Keratinocyte (primary cell): ENCODE measurements around the gene P2RX2. TPM values are rescaled to one million over a fixed set of nuclear protein-coding genes. Genes with fewer than 3 reads are reported as not detected.

Experiments
- DNase-seq: peaks from one replicate; pipeline ENCODE4 v3.0.0-alpha.2; 2011; ENCODE audit warnings: low read depth, missing footprints, low spot score
- FAIRE-seq: peaks from 2 replicates; lab custom pipeline; 2011; peaks lifted over from hg19 to GRCh38; lab: Jason Lieb, UNC
- H2AFZ ChIP-seq: 2 replicates; pipeline ENCODE4 v1.6.0; 2012; ENCODE audit warnings: low read length, control low read depth, inconsistent platforms; ENCODE audit not compliant: control insufficient read depth
- H3K27ac ChIP-seq: 2 replicates; pipeline ENCODE4 v1.5.1; 2011; ENCODE audit warnings: low read length; ENCODE audit not compliant: control insufficient read depth, insufficient read depth
- H3K27me3 ChIP-seq: 3 replicates; pipeline ENCODE4 v1.6.0; 2011; ENCODE audit warnings: low read length; ENCODE audit not compliant: control insufficient read depth, insufficient read depth; ENCODE audit errors: extremely low read depth
- H3K36me3 ChIP-seq, 2 experiments: 2 replicates in 1 of 2; 3 replicates in 1 of 2; pipeline ENCODE4 v1.5.1; 2011; ENCODE audit warnings: low read length in 2 of 2, mild to moderate bottlenecking in 1 of 2; ENCODE audit not compliant: control insufficient read depth in 2 of 2, insufficient read depth in 2 of 2; ENCODE audit errors: extremely low read depth in 1 of 2
- H3K4me1 ChIP-seq: 3 replicates; pipeline ENCODE4 v1.5.1; 2011; ENCODE audit warnings: low read length; ENCODE audit not compliant: control insufficient read depth, insufficient read depth; ENCODE audit errors: extremely low read depth
- H3K4me2 ChIP-seq: 3 replicates; pipeline ENCODE4 v1.6.0; 2011; ENCODE audit warnings: low read depth, low read length; ENCODE audit not compliant: control insufficient read depth, insufficient read depth; ENCODE audit errors: extremely low read depth
- H3K4me3 ChIP-seq, 3 experiments: fragments of 200-600 bp in 1 of 3; sonication (generic) in 1 of 3; 2 replicates in 2 of 3; 3 replicates in 1 of 3; pipeline ENCODE4 v1.5.1; 2011 to 2016; ENCODE audit warnings: low read length in 3 of 3, mild to moderate bottlenecking in 3 of 3, control low read depth in 2 of 3, inconsistent platforms in 1 of 3, low read depth in 1 of 3, mixed read lengths in 1 of 3, mixed run types in 1 of 3, moderate library complexity in 1 of 3; ENCODE audit not compliant: control insufficient read depth in 2 of 3, insufficient read depth in 2 of 3; ENCODE audit errors: extremely low read depth in 1 of 3
- H3K79me2 ChIP-seq: 2 replicates; pipeline ENCODE4 v1.6.0; 2012; ENCODE audit warnings: low read length; ENCODE audit not compliant: control insufficient read depth, insufficient read depth
- H3K9ac ChIP-seq: 3 replicates; pipeline ENCODE4 v1.6.0; 2011; ENCODE audit warnings: low read length; ENCODE audit not compliant: control insufficient read depth, insufficient read depth; ENCODE audit errors: extremely low read depth
- H3K9me1 ChIP-seq: 3 replicates; pipeline ENCODE4 v1.6.0; 2011; ENCODE audit warnings: low read length; ENCODE audit not compliant: control insufficient read depth, insufficient read depth; ENCODE audit errors: extremely low read depth
- H3K9me3 ChIP-seq: 2 replicates; pipeline ENCODE4 v1.5.1; 2012; ENCODE audit warnings: low read depth, low read length; ENCODE audit not compliant: control insufficient read depth
- H4K20me1 ChIP-seq: 3 replicates; pipeline ENCODE4 v1.6.0; 2011; ENCODE audit warnings: low read length; ENCODE audit not compliant: control insufficient read depth, insufficient read depth; ENCODE audit errors: extremely low read depth
- CTCF ChIP-seq, 3 experiments: IDR thresholded peaks in 1 of 3; conservative IDR thresholded peaks in 1 of 3; optimal IDR thresholded peaks in 1 of 3; 2 replicates in 2 of 3; 3 replicates in 1 of 3; pipeline versions ENCODE3 to v1.5.1; 2011; ENCODE audit warnings: low read length in 3 of 3, mild to moderate bottlenecking in 3 of 3, moderate library complexity in 2 of 3, control low read depth in 1 of 3, inconsistent platforms in 1 of 3; ENCODE audit not compliant: insufficient read depth in 2 of 3; ENCODE audit errors: extremely low read depth in 1 of 3
- EZH2 ChIP-seq: IDR thresholded peaks from one replicate; pipeline ENCODE4 v1.6.1; 2012; ENCODE audit warnings: inconsistent platforms, mild to moderate bottlenecking, low read length, moderate library complexity
- dilution Hi-C: fragments of 300-500 bp; cut with MboI; formaldehyde crosslinking; loops from one replicate; pipeline ENCODE4 v1.7.0; 2020; ENCODE audit warnings: low sequenced_read_pairs; ENCODE audit not compliant: extremely low pct_ligation_motif_present
- polyA plus RNA-seq, 5 experiments: library from polyadenylated mRNA; depleted of rRNA in 3 of 5; stranded (reverse) in 3 of 5; stranded (forward) in 1 of 5; unstranded in 1 of 5; fragments of >200 nt; gene quantifications; 1 replicate in 1 of 5; 2 replicates in 3 of 5; 3 replicates in 1 of 5; pipeline versions ENCODE4 v1.2.1 to v1.2.3, GENCODE V29; 2011 to 2012; ENCODE audit warnings: missing spikeins in 2 of 5, low read depth in 1 of 5, low replicate concordance in 1 of 5

Gene P2RX2
- polyA plus RNA-seq, 1 donor (not counting 4 experiments of a cell fraction or from before 2014, with no cell fraction given) = not detected

- Histone ChIP-seq H2AFZ (no peak overlapping the region), H3K9me1 (no peaks in the 10 kb centered on the region), H3K4me3 (no peak overlapping the region), H4K20me1 (no peaks in the 10 kb centered on the region), H3K36me3 (no peaks in the 10 kb centered on the region), H3K4me2 (no peak overlapping the region), H3K4me1 (no peaks in the 10 kb centered on the region), H3K79me2 (no peaks in the 10 kb centered on the region), H3K9me3 (no peaks in the 10 kb centered on the region), H3K27me3 (peaks cover 10% of the 10 kb centered on the region), H3K27ac (no peak overlapping the region), H3K9ac (no peak overlapping the region)
- TF ChIP-seq CTCF (optimal IDR thresholded peaks at IDR 0.05 in 1 of 3, IDR thresholded peaks at IDR 0.05 in 1 of 3, conservative IDR thresholded peaks at IDR 0.05 in 1 of 3; ENCODE audit: extremely low read depth in 1 of 3, insufficient read depth in 2 of 3, low read length in 3 of 3) = no peak
- TF ChIP-seq EZH2 = no peak
- DNase-seq (no peak), FAIRE-seq (no peak)
- dilution Hi-C loops = no loop called here
Measured at GRCh38 chr12:132588821-132589669, 29.5 kb upstream of the P2RX2 start.

GRCh38 chr12:132591107-132591935 lies 27.3 kb upstream of the P2RX2 start:
- Histone ChIP-seq H3K9ac (no peak overlapping the region), H3K9me3 (no peaks in the 10 kb centered on the region), H3K27ac (no peak overlapping the region), H3K9me1 (no peaks in the 10 kb centered on the region), H2AFZ (no peak overlapping the region), H3K79me2 (no peaks in the 10 kb centered on the region), H3K4me3 (no peak overlapping the region), H4K20me1 (no peaks in the 10 kb centered on the region), H3K36me3 (no peaks in the 10 kb centered on the region), H3K4me2 (no peak overlapping the region), H3K27me3 (peaks cover 20% of the 10 kb centered on the region), H3K4me1 (peaks cover 3% of the 10 kb centered on the region)
- dilution Hi-C loops = no loop called here
- DNase-seq = no peak
- FAIRE-seq = no peak
- no peak for TF ChIP-seq CTCF (optimal IDR thresholded peaks at IDR 0.05 in 1 of 3, IDR thresholded peaks at IDR 0.05 in 1 of 3, conservative IDR thresholded peaks at IDR 0.05 in 1 of 3; ENCODE audit: extremely low read depth in 1 of 3, insufficient read depth in 2 of 3, low read length in 3 of 3)
- TF ChIP-seq EZH2 = no peak
